NCI-H2081 (cell line): ENCODE results near the gene PRPH2.
A peak's percentile ranks its signal among the peaks of the same experiment; 100 is the strongest.
"Not testable (repeated sequence)": the region's sequence is repeated elsewhere in the genome, so short reads cannot be mapped to it uniquely, and the experiment has no call there.

Experiments
- DNase-seq, 2 experiments: peaks; one replicate each; lab custom pipeline; 2025; lab: John Stamatoyannopoulos, UW

PRPH2 gene

GRCh38 chr6:42698217-42698616 is 24.2 kb downstream of the PRPH2 start:
- no peak for DNase-seq

- no peak for DNase-seq
These were observed 25.1 kb downstream of the PRPH2 start for GRCh38 chr6:42697268-42697655.

- DNase-seq = no peak
These were observed 25.7 kb downstream of the PRPH2 start for GRCh38 chr6:42696526-42697267.

- no peak for DNase-seq
These were observed 27.8 kb downstream of the PRPH2 start for GRCh38 chr6:42694586-42694985.

- no peak for DNase-seq
These were observed 28.6 kb downstream of the PRPH2 start for GRCh38 chr6:42693725-42694323.

- no peak for DNase-seq
These were observed 30.1 kb downstream of the PRPH2 start for GRCh38 chr6:42692137-42692911.

- DNase-seq = no peak
These were observed 31.5 kb downstream of the PRPH2 start for GRCh38 chr6:42690872-42691271.

GRCh38 chr6:42690151-42690702 is 32.2 kb downstream of the PRPH2 start:
- DNase-seq = no peak

GRCh38 chr6:42689371-42689770 is 33.0 kb downstream of the PRPH2 start:
- no peak for DNase-seq

- no peak for DNase-seq
These were observed 34.1 kb downstream of the PRPH2 start for GRCh38 chr6:42688281-42688680.

- DNase-seq = no peak
These were observed 43.0 kb downstream of the PRPH2 start for GRCh38 chr6:42679358-42679757.

- no peak for DNase-seq
These were observed 47.6 kb downstream of the PRPH2 start for GRCh38 chr6:42674780-42675179.

- DNase-seq = not testable (repeated sequence)
These were observed 48.0 kb downstream of the PRPH2 start for GRCh38 chr6:42674368-42674767.

GRCh38 chr6:42664718-42665117 is 57.7 kb downstream of the PRPH2 start:
- no peak for DNase-seq

GRCh38 chr6:42661540-42662153 is 60.8 kb downstream of the PRPH2 start:
- DNase-seq = peak; percentile 71 to 73

- no peak for DNase-seq
These were observed 62.6 kb downstream of the PRPH2 start for GRCh38 chr6:42659806-42660205.

GRCh38 chr6:42653851-42654250 is 68.5 kb downstream of the PRPH2 start:
- DNase-seq = no peak

GRCh38 chr6:42652024-42652746 is 70.2 kb downstream of the PRPH2 start:
- no peak for DNase-seq
